Ovary (tissue), 3 donors: ENCODE data around the gene MRPL23.

Source experiments
- CTCF ChIP-seq, 3 donors: fragments of 450-650 bp in 2 of 3; fragments of 200-600 bp in 1 of 3; IDR thresholded peaks; one replicate each; pipeline versions ENCODE4 v1.5.1 to v1.8.0; 2016 to 2022; ENCODE audit warnings: antibody characterized with exemption in 3 of 3, mild to moderate bottlenecking in 1 of 3
- POLR2A ChIP-seq: fragments of 450-650 bp; IDR thresholded peaks from one replicate; pipeline ENCODE4 v1.6.1; 2017; ENCODE audit warnings: antibody characterized with exemption, mild to moderate bottlenecking, moderate library complexity
- donor health status: DM: no; HTN: no; CAD: no.

GRCh38 chr11:1982873-1983600, 35.9 kb downstream of the MRPL23 start:
- no peak for TF ChIP-seq CTCF (IDR thresholded peaks at IDR 0.05)
- no peak for TF ChIP-seq POLR2A
